ENCODE data around the gene CPD. TPM values are rescaled to one million over a fixed set of nuclear protein-coding genes. Genes with fewer than 3 reads are reported as not detected.

The CPD gene
- total RNA-seq, 2 donors from 2014 or later = 56.5 to 89.5 TPM

DNA sequence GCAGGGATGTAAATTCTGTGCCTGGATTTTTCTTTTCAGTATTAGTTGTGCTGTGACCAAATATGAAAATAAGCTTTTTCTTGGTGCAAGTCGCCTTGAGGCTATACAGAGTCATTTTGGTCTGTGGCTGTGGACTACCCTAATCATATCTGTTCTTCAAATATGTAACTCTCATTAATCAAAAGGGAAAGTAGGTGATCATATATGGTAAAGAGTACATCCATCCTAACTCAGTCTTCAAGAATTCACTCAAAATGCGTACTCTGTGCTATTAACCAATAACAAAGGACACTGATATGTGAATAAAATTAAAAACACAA, 2.6 kb downstream of the CPD start:
- H3K9me3 ChIP-seq = no peaks in the 10 kb centered on the region
- intact Hi-C loops (cut with DNase I) = no loop called here
- no peaks in the 10 kb centered on the region for H3K36me3 ChIP-seq
- no peak overlapping the region for H3K27ac ChIP-seq
- H3K4me1 ChIP-seq = peaks cover 4% of the 10 kb centered on the region
- no peaks in the 10 kb centered on the region for H3K27me3 ChIP-seq
- no peak overlapping the region for H3K4me3 ChIP-seq
- no peak overlapping the region for H3K9ac ChIP-seq (ENCODE audit: low read depth in 2 of 2, low read length in 2 of 2)
- TF ChIP-seq, protein P1, sequence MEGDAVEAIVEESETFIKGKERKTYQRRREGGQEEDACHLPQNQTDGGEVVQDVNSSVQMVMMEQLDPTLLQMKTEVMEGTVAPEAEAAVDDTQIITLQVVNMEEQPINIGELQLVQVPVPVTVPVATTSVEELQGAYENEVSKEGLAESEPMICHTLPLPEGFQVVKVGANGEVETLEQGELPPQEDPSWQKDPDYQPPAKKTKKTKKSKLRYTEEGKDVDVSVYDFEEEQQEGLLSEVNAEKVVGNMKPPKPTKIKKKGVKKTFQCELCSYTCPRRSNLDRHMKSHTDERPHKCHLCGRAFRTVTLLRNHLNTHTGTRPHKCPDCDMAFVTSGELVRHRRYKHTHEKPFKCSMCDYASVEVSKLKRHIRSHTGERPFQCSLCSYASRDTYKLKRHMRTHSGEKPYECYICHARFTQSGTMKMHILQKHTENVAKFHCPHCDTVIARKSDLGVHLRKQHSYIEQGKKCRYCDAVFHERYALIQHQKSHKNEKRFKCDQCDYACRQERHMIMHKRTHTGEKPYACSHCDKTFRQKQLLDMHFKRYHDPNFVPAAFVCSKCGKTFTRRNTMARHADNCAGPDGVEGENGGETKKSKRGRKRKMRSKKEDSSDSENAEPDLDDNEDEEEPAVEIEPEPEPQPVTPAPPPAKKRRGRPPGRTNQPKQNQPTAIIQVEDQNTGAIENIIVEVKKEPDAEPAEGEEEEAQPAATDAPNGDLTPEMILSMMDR (IDR thresholded peaks at IDR 0.05) = no peak
- no peak for DNase-seq

GRCh38 chr17:30382345-30382744, 3.6 kb downstream of the CPD start:
- Histone ChIP-seq H3K27me3 (no peaks in the 10 kb centered on the region), H3K27ac (no peak overlapping the region), H3K9ac (ENCODE audit: low read depth in 2 of 2, low read length in 2 of 2) (no peak overlapping the region), H3K4me1 (peaks cover 4% of the 10 kb centered on the region), H3K4me3 (no peak overlapping the region), H3K36me3 (no peaks in the 10 kb centered on the region), H3K9me3 (no peaks in the 10 kb centered on the region)
- intact Hi-C loops (cut with DNase I) = no loop called here
- TF ChIP-seq, protein P1 (IDR thresholded peaks at IDR 0.05) = no peak
- no peak for DNase-seq

- peaks cover 7% of the 10 kb centered on the region for H3K36me3 ChIP-seq
- no peak overlapping the region for H3K4me3 ChIP-seq
- H3K27me3 ChIP-seq = no peaks in the 10 kb centered on the region
- no peak overlapping the region for H3K9ac ChIP-seq (ENCODE audit: low read depth in 2 of 2, low read length in 2 of 2)
- H3K27ac ChIP-seq = no peak overlapping the region
- H3K4me1 ChIP-seq = no peaks in the 10 kb centered on the region
- TF ChIP-seq, protein P1 (IDR thresholded peaks at IDR 0.05) = no peak
- H3K9me3 ChIP-seq = no peaks in the 10 kb centered on the region
- intact Hi-C loops (cut with DNase I) = no loop called here
- DNase-seq = no peak
These were observed 9.8 kb downstream of the CPD start for GRCh38 chr17:30388321-30389179.

DNA sequence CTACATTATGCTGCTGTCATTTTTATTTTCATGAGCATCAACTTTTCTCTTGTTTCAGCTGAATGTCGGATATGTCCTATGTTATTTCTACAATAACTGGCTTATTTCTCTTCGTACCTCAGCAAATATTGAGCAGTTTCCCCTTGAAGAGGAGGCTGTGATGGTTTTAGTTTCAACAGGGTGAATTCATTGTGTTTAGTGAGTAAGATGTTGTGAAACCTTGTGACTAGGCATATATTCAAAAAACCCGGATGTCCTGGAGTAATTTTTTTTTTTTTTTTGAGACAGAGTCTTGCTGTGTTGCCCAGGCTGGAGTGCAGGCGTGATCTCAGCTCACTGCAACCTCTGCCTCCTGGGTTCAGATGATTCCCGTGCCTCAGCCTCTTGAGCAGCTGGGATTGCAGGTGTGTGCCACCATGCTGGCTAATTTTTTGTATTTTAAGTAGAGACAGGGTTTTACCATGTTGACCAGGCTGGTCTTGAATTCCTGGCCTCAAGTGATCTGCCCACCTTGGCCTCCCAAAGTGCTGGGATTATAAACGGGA, 11.1 kb downstream of the CPD start:
- intact Hi-C loops (cut with DNase I) = no loop called here
- Histone ChIP-seq H3K36me3 (peaks cover 7% of the 10 kb centered on the region), H3K9ac (ENCODE audit: low read depth in 2 of 2, low read length in 2 of 2) (no peak overlapping the region), H3K9me3 (no peaks in the 10 kb centered on the region), H3K4me3 (no peak overlapping the region), H3K27ac (no peak overlapping the region), H3K27me3 (no peaks in the 10 kb centered on the region), H3K4me1 (no peaks in the 10 kb centered on the region)
- TF ChIP-seq, protein P1 (IDR thresholded peaks at IDR 0.05) = no peak
- DNase-seq = no peak

DNA sequence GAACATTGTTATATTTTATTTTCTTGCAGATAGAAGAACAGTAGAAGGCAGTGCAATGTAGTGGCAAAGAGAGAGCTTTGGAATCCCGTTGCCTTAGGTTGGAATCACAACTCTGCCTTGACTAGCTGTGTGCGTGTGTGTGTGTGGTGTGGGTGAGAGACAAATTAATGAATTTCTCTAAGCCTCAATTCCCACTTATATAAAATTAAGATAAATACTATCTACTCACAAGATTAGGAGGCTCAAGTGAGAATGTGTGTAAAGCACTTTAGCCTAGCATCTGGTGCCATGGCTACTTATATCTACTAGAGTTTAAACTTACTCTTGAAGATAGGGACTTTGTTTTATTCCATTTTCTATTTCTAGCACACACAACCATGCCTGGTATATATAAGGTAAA, 12.8 kb downstream of the CPD start:
- peaks cover 7% of the 10 kb centered on the region for H3K36me3 ChIP-seq
- no peak overlapping the region for H3K9ac ChIP-seq (ENCODE audit: low read depth in 2 of 2, low read length in 2 of 2)
- TF ChIP-seq, protein P1 (IDR thresholded peaks at IDR 0.05) = no peak
- H3K27ac ChIP-seq = no peak overlapping the region
- no peak overlapping the region for H3K4me3 ChIP-seq
- no peaks in the 10 kb centered on the region for H3K27me3 ChIP-seq
- no peaks in the 10 kb centered on the region for H3K4me1 ChIP-seq
- no peaks in the 10 kb centered on the region for H3K9me3 ChIP-seq
- DNase-seq = no peak
- intact Hi-C loops (cut with DNase I) = no loop called here
